Measurements from ENCODE around the gene ATF3.

Gene ATF3

DNA sequence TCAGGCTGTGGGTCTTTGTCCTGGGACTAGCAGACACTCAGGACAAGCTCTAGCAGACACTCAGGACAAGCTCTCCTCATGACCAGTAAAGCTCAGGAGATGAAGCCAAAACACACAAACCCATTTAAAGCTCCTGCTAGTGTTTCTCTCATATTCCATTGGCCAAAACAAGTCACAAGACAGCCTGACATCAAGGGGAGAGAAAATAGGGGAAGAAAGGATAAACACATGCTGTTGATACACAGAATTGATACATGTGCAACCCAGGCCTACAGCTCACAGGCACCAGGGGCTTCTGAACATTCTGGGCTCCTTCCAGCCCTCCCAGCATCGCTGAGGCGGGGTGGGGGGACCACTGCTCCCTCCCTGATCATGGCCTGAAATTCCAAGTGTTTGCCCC, 35.3 kb downstream of the ATF3 start:
- no peak overlapping the region for H3K27ac ChIP-seq (ENCODE audit: low read length)
- peaks cover 4% of the 10 kb centered on the region in 2 donors for H3K9me3 ChIP-seq (ENCODE audit: control insufficient read depth in 2 of 2, low read length in 2 of 2)
- no peak overlapping the region for H3K9ac ChIP-seq (ENCODE audit: low read length in 2 of 2)
- no peaks in the 10 kb centered on the region for H3K27me3 ChIP-seq (ENCODE audit: control insufficient read depth in 1 of 2, insufficient read depth in 2 of 2, low read length in 2 of 2)
- H3K4me3 ChIP-seq (ENCODE audit: low read length in 2 of 2): no peak overlapping the region
- H3K36me3 ChIP-seq (ENCODE audit: control insufficient read depth in 2 of 2, insufficient read depth in 2 of 2, low read length in 2 of 2): no peaks in the 10 kb centered on the region
- peaks cover 6% of the 10 kb centered on the region for H3K4me1 ChIP-seq (ENCODE audit: control insufficient read depth, insufficient read depth, low read length)

DNA sequence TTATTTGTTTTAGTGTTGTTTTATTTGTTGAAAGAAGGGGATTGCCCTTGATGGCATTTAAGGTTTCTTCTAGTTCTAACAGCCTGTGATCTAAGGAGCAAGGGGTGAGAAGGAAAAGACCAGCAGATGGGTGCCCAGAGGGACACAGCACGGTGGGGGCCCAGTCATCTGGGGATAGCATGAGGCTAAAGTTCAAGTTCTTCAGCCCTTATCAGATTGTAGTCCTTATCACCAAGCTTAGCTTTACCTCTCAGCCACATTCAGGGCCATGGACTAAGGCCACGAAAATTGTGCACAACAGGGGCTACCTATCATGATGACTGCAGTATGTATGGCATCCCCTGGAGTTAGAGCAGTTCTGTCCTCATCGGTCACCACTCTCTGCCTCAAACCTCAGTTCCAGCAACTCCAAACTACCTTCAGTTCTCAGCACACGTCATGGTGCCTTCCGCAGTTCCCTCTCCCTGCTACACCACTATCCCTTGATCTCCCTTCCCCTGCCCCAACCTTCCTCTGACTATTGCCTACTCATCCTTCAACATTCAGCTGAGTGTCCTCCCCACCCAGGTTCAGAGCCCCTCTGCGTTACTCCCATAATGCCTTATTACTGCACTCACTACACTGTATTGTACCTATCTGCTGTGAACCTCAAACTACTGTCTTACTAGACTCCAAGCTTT, 36.4 kb downstream of the ATF3 start:
- Histone ChIP-seq H3K4me3 (ENCODE audit: low read length in 2 of 2) (no peak overlapping the region), H3K4me1 (ENCODE audit: control insufficient read depth, insufficient read depth, low read length) (no peaks in the 10 kb centered on the region), H3K9ac (ENCODE audit: low read length in 2 of 2) (no peak overlapping the region), H3K27ac (ENCODE audit: low read length) (no peak overlapping the region), H3K27me3 (ENCODE audit: control insufficient read depth in 1 of 2, insufficient read depth in 2 of 2, low read length in 2 of 2) (no peaks in the 10 kb centered on the region), H3K36me3 (ENCODE audit: control insufficient read depth in 2 of 2, insufficient read depth in 2 of 2, low read length in 2 of 2) (no peaks in the 10 kb centered on the region), H3K9me3 (ENCODE audit: control insufficient read depth in 2 of 2, low read length in 2 of 2) (peaks cover 4% of the 10 kb centered on the region in 2 donors)

GRCh38 chr1:212645546-212646543, 37.3 kb downstream of the ATF3 start:
- Histone ChIP-seq H3K4me1 (ENCODE audit: control insufficient read depth, insufficient read depth, low read length) (no peaks in the 10 kb centered on the region), H3K9me3 (ENCODE audit: control insufficient read depth in 2 of 2, low read length in 2 of 2) (no peaks in the 10 kb centered on the region), H3K27ac (ENCODE audit: low read length) (no peak overlapping the region), H3K9ac (ENCODE audit: low read length in 2 of 2) (no peak overlapping the region), H3K4me3 (ENCODE audit: low read length in 2 of 2) (no peak overlapping the region), H3K36me3 (ENCODE audit: control insufficient read depth in 2 of 2, insufficient read depth in 2 of 2, low read length in 2 of 2) (no peaks in the 10 kb centered on the region), H3K27me3 (ENCODE audit: control insufficient read depth in 1 of 2, insufficient read depth in 2 of 2, low read length in 2 of 2) (no peaks in the 10 kb centered on the region)

GRCh38 chr1:212646588-212646987, 38.0 kb downstream of the ATF3 start:
- H3K4me1 ChIP-seq (ENCODE audit: control insufficient read depth, insufficient read depth, low read length): no peaks in the 10 kb centered on the region
- H3K9ac ChIP-seq (ENCODE audit: low read length in 2 of 2): no peak overlapping the region
- no peaks in the 10 kb centered on the region for H3K36me3 ChIP-seq (ENCODE audit: control insufficient read depth in 2 of 2, insufficient read depth in 2 of 2, low read length in 2 of 2)
- no peaks in the 10 kb centered on the region for H3K9me3 ChIP-seq (ENCODE audit: control insufficient read depth in 2 of 2, low read length in 2 of 2)
- no peaks in the 10 kb centered on the region for H3K27me3 ChIP-seq (ENCODE audit: control insufficient read depth in 1 of 2, insufficient read depth in 2 of 2, low read length in 2 of 2)
- H3K27ac ChIP-seq (ENCODE audit: low read length): no peak overlapping the region
- H3K4me3 ChIP-seq (ENCODE audit: low read length in 2 of 2): no peak overlapping the region

DNA sequence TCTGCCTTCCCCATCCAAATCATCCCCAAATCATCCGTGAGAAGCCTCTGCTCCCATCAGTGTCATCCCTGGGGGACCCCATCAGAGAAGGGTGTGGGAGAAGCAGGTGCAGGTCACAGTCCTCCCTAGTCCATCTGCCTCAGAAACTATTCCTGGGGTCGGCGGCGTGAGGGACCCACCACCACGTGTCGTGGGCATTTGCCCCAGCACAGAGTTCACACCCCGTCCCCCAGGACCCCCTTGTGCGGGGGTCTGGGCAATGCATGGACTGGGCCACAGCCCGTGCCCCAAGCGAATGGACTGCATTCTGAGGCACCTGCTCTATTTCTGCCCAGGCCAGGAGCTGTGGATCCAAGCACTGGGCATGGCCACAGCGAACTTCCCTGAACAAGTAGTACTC, 38.4 kb downstream of the ATF3 start:
- H3K4me1 ChIP-seq (ENCODE audit: control insufficient read depth, insufficient read depth, low read length): no peaks in the 10 kb centered on the region

GRCh38 chr1:212648431-212648830, 39.9 kb downstream of the ATF3 start:
- H3K27me3 ChIP-seq (ENCODE audit: control insufficient read depth in 1 of 2, insufficient read depth in 2 of 2, low read length in 2 of 2): no peaks in the 10 kb centered on the region
- H3K4me1 ChIP-seq (ENCODE audit: control insufficient read depth, insufficient read depth, low read length): no peaks in the 10 kb centered on the region
- no peak overlapping the region for H3K4me3 ChIP-seq (ENCODE audit: low read length in 2 of 2)
- no peaks in the 10 kb centered on the region for H3K36me3 ChIP-seq (ENCODE audit: control insufficient read depth in 2 of 2, insufficient read depth in 2 of 2, low read length in 2 of 2)
- no peak overlapping the region for H3K27ac ChIP-seq (ENCODE audit: low read length)
- H3K9ac ChIP-seq (ENCODE audit: low read length in 2 of 2): no peak overlapping the region
- no peaks in the 10 kb centered on the region for H3K9me3 ChIP-seq (ENCODE audit: control insufficient read depth in 2 of 2, low read length in 2 of 2)

More for the DNA sequence above, 38.4 kb downstream of the ATF3 start:
- Histone ChIP-seq H3K9ac (ENCODE audit: low read length in 2 of 2) (no peak overlapping the region), H3K4me3 (ENCODE audit: low read length in 2 of 2) (no peak overlapping the region), H3K9me3 (ENCODE audit: control insufficient read depth in 2 of 2, low read length in 2 of 2) (no peaks in the 10 kb centered on the region), H3K27me3 (ENCODE audit: control insufficient read depth in 1 of 2, insufficient read depth in 2 of 2, low read length in 2 of 2) (no peaks in the 10 kb centered on the region), H3K27ac (ENCODE audit: low read length) (no peak overlapping the region), H3K36me3 (ENCODE audit: control insufficient read depth in 2 of 2, insufficient read depth in 2 of 2, low read length in 2 of 2) (no peaks in the 10 kb centered on the region)

DNA sequence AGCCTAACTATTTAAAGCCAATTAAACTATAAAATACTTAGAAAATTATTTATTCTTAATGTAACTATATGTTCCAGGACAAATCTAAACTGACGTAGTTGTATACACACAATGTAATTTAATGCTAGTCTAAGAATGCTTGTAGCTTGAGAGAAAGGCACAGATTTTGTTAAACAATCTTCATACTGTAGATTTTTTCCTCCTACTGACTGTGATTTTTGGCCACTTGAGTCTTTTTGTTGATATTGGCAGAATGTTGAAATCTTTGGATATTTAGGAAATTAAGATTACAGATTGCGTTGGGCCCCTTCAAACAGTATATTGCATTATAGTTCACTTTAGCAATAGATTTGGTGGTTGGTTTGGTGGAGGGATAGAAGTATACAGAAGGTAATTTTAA, 40.5 kb downstream of the ATF3 start:
- Histone ChIP-seq H3K27me3 (ENCODE audit: control insufficient read depth in 1 of 2, insufficient read depth in 2 of 2, low read length in 2 of 2) (no peaks in the 10 kb centered on the region), H3K27ac (ENCODE audit: low read length) (no peak overlapping the region), H3K4me1 (ENCODE audit: control insufficient read depth, insufficient read depth, low read length) (no peaks in the 10 kb centered on the region), H3K9me3 (ENCODE audit: control insufficient read depth in 2 of 2, low read length in 2 of 2) (no peaks in the 10 kb centered on the region), H3K9ac (ENCODE audit: low read length in 2 of 2) (no peak overlapping the region), H3K4me3 (ENCODE audit: low read length in 2 of 2) (no peak overlapping the region), H3K36me3 (ENCODE audit: control insufficient read depth in 2 of 2, insufficient read depth in 2 of 2, low read length in 2 of 2) (no peaks in the 10 kb centered on the region)

DNA sequence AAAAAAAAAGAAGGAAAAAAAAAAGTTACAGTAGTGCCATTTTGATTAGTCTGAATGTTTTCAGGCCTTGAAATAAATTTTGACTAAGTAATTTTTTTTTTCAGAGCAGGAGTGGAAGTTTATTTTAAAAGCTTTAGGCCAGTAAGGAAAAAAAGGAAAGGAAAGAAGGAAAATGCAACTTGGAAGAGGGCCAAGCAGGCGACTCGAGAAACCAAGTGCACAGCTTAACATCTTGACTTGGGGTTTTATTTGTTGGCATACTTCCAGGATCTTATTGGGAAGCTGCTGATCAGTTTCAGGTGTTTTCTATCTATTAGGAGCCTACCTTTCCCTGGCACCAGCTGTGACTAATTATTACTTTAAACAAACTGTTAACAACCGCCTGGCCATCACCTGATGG, 41.7 kb downstream of the ATF3 start:
- H3K36me3 ChIP-seq (ENCODE audit: control insufficient read depth in 2 of 2, insufficient read depth in 2 of 2, low read length in 2 of 2): no peaks in the 10 kb centered on the region
- no peaks in the 10 kb centered on the region for H3K9me3 ChIP-seq (ENCODE audit: control insufficient read depth in 2 of 2, low read length in 2 of 2)
- H3K4me3 ChIP-seq (ENCODE audit: low read length in 2 of 2): no peak overlapping the region
- H3K27ac ChIP-seq (ENCODE audit: low read length): no peak overlapping the region
- peaks cover 0 to 4% of the 10 kb centered on the region in 2 donors for H3K27me3 ChIP-seq (ENCODE audit: control insufficient read depth in 1 of 2, insufficient read depth in 2 of 2, low read length in 2 of 2)
- H3K9ac ChIP-seq (ENCODE audit: low read length in 2 of 2): no peak overlapping the region
- H3K4me1 ChIP-seq (ENCODE audit: control insufficient read depth, insufficient read depth, low read length): no peaks in the 10 kb centered on the region

DNA sequence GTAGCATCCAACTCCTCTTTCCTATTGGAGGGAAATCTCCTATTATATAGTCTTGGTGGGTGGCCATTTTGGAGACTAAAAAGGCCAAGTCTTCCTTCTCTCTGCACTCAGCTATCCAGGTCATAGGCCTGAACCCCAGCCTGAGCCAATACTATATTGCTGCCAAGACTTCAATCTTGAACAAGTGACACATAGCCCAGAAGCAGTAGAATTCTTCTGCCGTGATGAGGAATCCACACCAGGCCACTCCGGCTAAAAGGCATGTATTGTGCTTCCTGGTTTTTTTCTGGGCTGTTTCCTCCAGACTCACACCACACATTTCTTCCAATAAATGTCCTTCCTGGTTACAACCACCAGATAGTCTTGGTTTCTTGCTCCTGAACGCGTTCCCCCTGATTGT, 43.0 kb downstream of the ATF3 start:
- Histone ChIP-seq H3K4me3 (ENCODE audit: low read length in 2 of 2) (no peak overlapping the region), H3K36me3 (ENCODE audit: control insufficient read depth in 2 of 2, insufficient read depth in 2 of 2, low read length in 2 of 2) (no peaks in the 10 kb centered on the region), H3K27ac (ENCODE audit: low read length) (no peak overlapping the region), H3K9ac (ENCODE audit: low read length in 2 of 2) (no peak overlapping the region), H3K9me3 (ENCODE audit: control insufficient read depth in 2 of 2, low read length in 2 of 2) (no peaks in the 10 kb centered on the region), H3K4me1 (ENCODE audit: control insufficient read depth, insufficient read depth, low read length) (no peaks in the 10 kb centered on the region), H3K27me3 (ENCODE audit: control insufficient read depth in 1 of 2, insufficient read depth in 2 of 2, low read length in 2 of 2) (peaks cover 0 to 5% of the 10 kb centered on the region in 2 donors)

GRCh38 chr1:212651977-212652376, 43.4 kb downstream of the ATF3 start:
- Histone ChIP-seq H3K27ac (ENCODE audit: low read length) (no peak overlapping the region), H3K27me3 (ENCODE audit: control insufficient read depth in 1 of 2, insufficient read depth in 2 of 2, low read length in 2 of 2) (peaks cover 0 to 6% of the 10 kb centered on the region in 2 donors), H3K36me3 (ENCODE audit: control insufficient read depth in 2 of 2, insufficient read depth in 2 of 2, low read length in 2 of 2) (no peaks in the 10 kb centered on the region), H3K9ac (ENCODE audit: low read length in 2 of 2) (no peak overlapping the region), H3K4me1 (ENCODE audit: control insufficient read depth, insufficient read depth, low read length) (no peaks in the 10 kb centered on the region), H3K9me3 (ENCODE audit: control insufficient read depth in 2 of 2, low read length in 2 of 2) (no peaks in the 10 kb centered on the region), H3K4me3 (ENCODE audit: low read length in 2 of 2) (no peak overlapping the region)

DNA sequence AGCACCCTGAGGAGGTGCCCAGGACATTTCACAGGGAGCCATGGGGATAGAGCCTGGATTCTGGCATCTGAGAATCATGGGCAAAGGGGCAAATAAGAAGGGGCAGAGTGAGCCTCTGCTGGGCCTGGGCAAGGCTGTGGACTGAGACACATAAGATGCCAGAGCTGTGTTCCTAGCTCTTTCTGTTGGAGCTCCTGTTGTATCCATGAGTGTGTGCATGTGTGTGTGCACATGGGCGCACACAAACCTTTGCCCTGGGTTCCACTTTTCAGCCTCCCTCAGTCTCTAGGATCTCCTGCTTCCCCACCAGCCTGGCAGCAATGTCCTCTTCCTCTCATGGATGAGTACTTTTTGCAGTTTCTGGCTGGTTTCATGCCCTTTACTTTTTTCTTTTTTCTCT, 44.0 kb downstream of the ATF3 start:
- Histone ChIP-seq H3K27ac (ENCODE audit: low read length) (no peak overlapping the region), H3K4me3 (ENCODE audit: low read length in 2 of 2) (no peak overlapping the region), H3K27me3 (ENCODE audit: control insufficient read depth in 1 of 2, insufficient read depth in 2 of 2, low read length in 2 of 2) (peaks cover 0 to 9% of the 10 kb centered on the region in 2 donors), H3K36me3 (ENCODE audit: control insufficient read depth in 2 of 2, insufficient read depth in 2 of 2, low read length in 2 of 2) (no peaks in the 10 kb centered on the region), H3K9ac (ENCODE audit: low read length in 2 of 2) (no peak overlapping the region), H3K4me1 (ENCODE audit: control insufficient read depth, insufficient read depth, low read length) (no peaks in the 10 kb centered on the region), H3K9me3 (ENCODE audit: control insufficient read depth in 2 of 2, low read length in 2 of 2) (no peaks in the 10 kb centered on the region)
